A673 (cell line): ENCODE data around the gene APOL6.

ENCODE experiments used
- CTCF ChIP-seq: fragments of 300-800, 200-600 bp; sonication (generic); conservative IDR thresholded peaks from 2 replicates; pipeline ENCODE4 v1.5.1; 2017; ENCODE audit warnings: low read depth, mild to moderate bottlenecking, antibody characterized with exemption, low read length, moderate library complexity, mixed read lengths
- EZH2 ChIP-seq: fragments of 200-600 bp; sonication (generic); IDR thresholded peaks from 2 replicates; pipeline ENCODE4 v1.6.1; 2017; ENCODE audit warnings: borderline replicate concordance, low read depth, mild to moderate bottlenecking, mixed read lengths, antibody characterized with exemption, low read length; ENCODE audit not compliant: poor library complexity, severe bottlenecking

GRCh38 chr22:35634943-35635540, 13.2 kb upstream of the APOL6 start:
- no peak for TF ChIP-seq CTCF
- no peak for TF ChIP-seq EZH2
